ENCODE data around the gene SCARB2. TPM values are rescaled to one million over a fixed set of nuclear protein-coding genes. Genes with fewer than 3 reads are reported as not detected.

The SCARB2 gene
- total RNA-seq, 1 donor: 181 TPM

DNA sequence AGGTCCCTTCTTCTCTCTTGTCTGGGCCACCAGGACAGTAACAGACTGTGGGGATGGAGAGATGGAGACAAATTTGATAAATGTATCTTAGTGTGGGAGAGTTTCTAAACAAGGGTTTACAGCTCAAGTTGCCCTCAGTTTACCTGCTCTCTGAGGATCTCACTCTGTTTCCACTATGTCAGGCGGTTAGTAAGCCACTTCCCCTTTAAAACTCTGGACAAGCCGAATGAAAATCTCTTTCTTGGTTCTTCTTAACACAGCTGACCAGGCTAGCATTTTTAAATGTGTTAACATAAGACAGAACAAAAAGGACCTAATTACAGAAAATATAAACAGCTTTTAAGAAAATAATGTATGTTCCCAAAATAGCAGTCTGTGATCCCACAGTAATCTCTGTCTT lies 2.9 kb upstream of the SCARB2 start:
- no peak for DNase-seq (ENCODE audit: low read depth)
- TF ChIP-seq, protein P1, sequence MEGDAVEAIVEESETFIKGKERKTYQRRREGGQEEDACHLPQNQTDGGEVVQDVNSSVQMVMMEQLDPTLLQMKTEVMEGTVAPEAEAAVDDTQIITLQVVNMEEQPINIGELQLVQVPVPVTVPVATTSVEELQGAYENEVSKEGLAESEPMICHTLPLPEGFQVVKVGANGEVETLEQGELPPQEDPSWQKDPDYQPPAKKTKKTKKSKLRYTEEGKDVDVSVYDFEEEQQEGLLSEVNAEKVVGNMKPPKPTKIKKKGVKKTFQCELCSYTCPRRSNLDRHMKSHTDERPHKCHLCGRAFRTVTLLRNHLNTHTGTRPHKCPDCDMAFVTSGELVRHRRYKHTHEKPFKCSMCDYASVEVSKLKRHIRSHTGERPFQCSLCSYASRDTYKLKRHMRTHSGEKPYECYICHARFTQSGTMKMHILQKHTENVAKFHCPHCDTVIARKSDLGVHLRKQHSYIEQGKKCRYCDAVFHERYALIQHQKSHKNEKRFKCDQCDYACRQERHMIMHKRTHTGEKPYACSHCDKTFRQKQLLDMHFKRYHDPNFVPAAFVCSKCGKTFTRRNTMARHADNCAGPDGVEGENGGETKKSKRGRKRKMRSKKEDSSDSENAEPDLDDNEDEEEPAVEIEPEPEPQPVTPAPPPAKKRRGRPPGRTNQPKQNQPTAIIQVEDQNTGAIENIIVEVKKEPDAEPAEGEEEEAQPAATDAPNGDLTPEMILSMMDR (IDR thresholded peaks at IDR 0.05; ENCODE audit: insufficient read depth, low read depth, low read length): no peak
- no peak overlapping the region for H3K4me3 ChIP-seq (ENCODE audit: low read depth, low read length)

DNA sequence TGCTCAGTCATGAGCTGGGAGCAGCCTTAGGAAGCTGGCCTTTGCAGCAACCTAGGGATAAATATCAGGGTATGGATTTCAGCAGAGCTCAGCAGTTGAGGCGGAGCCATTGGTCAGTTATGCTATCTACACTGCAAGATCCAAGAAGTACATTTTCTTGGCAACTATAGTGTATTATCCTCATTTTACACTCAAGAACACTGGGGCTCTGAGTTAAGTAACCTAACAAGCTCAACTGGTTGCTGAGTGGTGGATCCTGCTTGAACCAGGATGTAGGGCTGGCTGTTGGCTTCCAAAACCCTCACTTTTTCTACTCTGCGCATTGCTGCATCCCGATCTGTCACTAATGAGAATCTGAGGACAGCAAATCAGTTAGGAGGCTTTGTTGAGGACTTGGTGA lies 1.5 kb upstream of the SCARB2 start:
- DNase-seq (ENCODE audit: low read depth): no peak
- TF ChIP-seq, protein P1 (IDR thresholded peaks at IDR 0.05; ENCODE audit: insufficient read depth, low read depth, low read length): no peak
- no peak overlapping the region for H3K4me3 ChIP-seq (ENCODE audit: low read depth, low read length)

- TF ChIP-seq, protein P1 (IDR thresholded peaks at IDR 0.05; ENCODE audit: insufficient read depth, low read depth, low read length): no peak
- no peak for DNase-seq (ENCODE audit: low read depth)
- peak overlapping the region; percentile 66 for H3K4me3 ChIP-seq (ENCODE audit: low read depth, low read length)
These were observed 602 bp upstream of the SCARB2 start for GRCh38 chr4:76214177-76214675.

DNA sequence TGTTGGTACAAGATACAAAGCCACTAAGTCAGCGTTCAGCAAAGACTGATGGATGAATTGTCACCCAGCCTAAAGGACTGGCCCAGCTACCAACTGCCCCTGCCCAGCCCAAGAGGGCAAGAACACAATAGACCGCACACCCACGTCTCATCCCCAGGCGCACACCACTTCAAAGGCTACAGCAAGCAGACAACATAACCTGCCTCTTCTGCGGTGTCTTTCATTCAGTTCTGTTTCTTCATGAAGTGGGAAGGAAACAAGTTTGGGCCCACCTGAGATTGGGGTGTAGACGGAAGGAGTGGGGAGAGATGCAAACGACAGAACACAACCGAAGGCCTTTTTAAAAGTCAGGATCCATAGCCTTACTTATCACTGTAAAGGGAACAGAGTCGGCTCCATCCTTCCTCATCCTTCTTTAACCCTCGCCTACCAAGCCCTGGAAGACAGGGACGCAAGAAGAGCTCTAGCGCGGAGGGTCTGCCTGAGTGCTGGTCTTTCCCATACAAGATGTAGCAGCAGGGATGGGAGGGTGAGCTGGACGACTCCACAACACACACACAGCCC lies 691 bp downstream of the SCARB2 start:
- peak; percentile 68 for DNase-seq (ENCODE audit: low read depth)
- TF ChIP-seq, protein P1 (IDR thresholded peaks at IDR 0.05; ENCODE audit: insufficient read depth, low read depth, low read length): no peak

GRCh38 chr4:76211769-76212708 lies 1.6 kb downstream of the SCARB2 start:
- DNase-seq (ENCODE audit: low read depth): peak; percentile 50
- H3K4me3 ChIP-seq (ENCODE audit: low read depth, low read length): peak overlapping the region; percentile 89
- TF ChIP-seq, protein P1 (IDR thresholded peaks at IDR 0.05; ENCODE audit: insufficient read depth, low read depth, low read length): no peak

More for the DNA sequence above, 691 bp downstream of the SCARB2 start:
- peak overlapping the region; percentile 89 for H3K4me3 ChIP-seq (ENCODE audit: low read depth, low read length)

GRCh38 chr4:76210452-76210851 lies 3.2 kb downstream of the SCARB2 start:
- H3K4me3 ChIP-seq (ENCODE audit: low read depth, low read length): no peak overlapping the region
- TF ChIP-seq, protein P1 (IDR thresholded peaks at IDR 0.05; ENCODE audit: insufficient read depth, low read depth, low read length): no peak
- no peak for DNase-seq (ENCODE audit: low read depth)
